Smooth muscle cell (in vitro differentiated cells): ENCODE results near the gene TBC1D10B. TPM values are rescaled to one million over a fixed set of nuclear protein-coding genes. Genes with fewer than 3 reads are reported as not detected.

Experiments used
- DNase-seq: peaks from one replicate; lab custom pipeline; 2025; ENCODE audit not compliant: unreplicated experiment; lab: John Stamatoyannopoulos, UW
- H2AFZ ChIP-seq: fragments of 200-600 bp; sonication (generic); 2 replicates; pipeline ENCODE4 v1.6.0; 2016; ENCODE audit warnings: antibody characterized with exemption, low read depth, mild to moderate bottlenecking
- H3F3A ChIP-seq: fragments of 200-600 bp; sonication (generic); 2 replicates; pipeline ENCODE4 v1.6.0; 2017; ENCODE audit warnings: antibody characterized with exemption, low read depth
- H3K27ac ChIP-seq: fragments of 200-600 bp; sonication (generic); 2 replicates; pipeline ENCODE4 v1.5.1; 2016; ENCODE audit warnings: low read depth, mild to moderate bottlenecking
- H3K27me3 ChIP-seq: fragments of 200-600 bp; sonication (generic); 2 replicates; pipeline ENCODE4 v1.6.1; 2016; ENCODE audit warnings: low read depth, mild to moderate bottlenecking
- H3K36me3 ChIP-seq: fragments of 200-600 bp; sonication (generic); 2 replicates; pipeline ENCODE4 v1.5.1; 2016; ENCODE audit warnings: low read depth
- H3K4me1 ChIP-seq: fragments of 200-600 bp; sonication (generic); 2 replicates; pipeline ENCODE4 v1.5.1; 2016; ENCODE audit warnings: low read depth
- H3K4me2 ChIP-seq: fragments of 200-600 bp; sonication (generic); 2 replicates; pipeline ENCODE4 v1.6.0; 2016; ENCODE audit warnings: mild to moderate bottlenecking
- H3K4me3 ChIP-seq: fragments of 200-600 bp; sonication (generic); 2 replicates; pipeline ENCODE4 v1.5.1; 2016; ENCODE audit warnings: mild to moderate bottlenecking
- H3K79me2 ChIP-seq: fragments of 200-600 bp; sonication (generic); 2 replicates; pipeline ENCODE4 v1.6.0; 2016; ENCODE audit warnings: low read depth, mild to moderate bottlenecking
- H3K9ac ChIP-seq: fragments of 200-600 bp; sonication (generic); 2 replicates; pipeline ENCODE4 v1.6.0; 2016; ENCODE audit warnings: low read depth
- H3K9me3 ChIP-seq: fragments of 200-600 bp; sonication (generic); replicated peaks from 2 replicates; pipeline ENCODE4 v1.5.1; 2016; ENCODE audit warnings: low read depth
- H4K20me1 ChIP-seq: fragments of 200-600 bp; sonication (generic); 2 replicates; pipeline ENCODE4 v1.6.0; 2016; ENCODE audit warnings: low read depth
- CTCF ChIP-seq: fragments of 200-600 bp; sonication (generic); IDR thresholded peaks from 2 replicates; pipeline ENCODE4 v1.5.1; 2017; ENCODE audit warnings: borderline replicate concordance, mild to moderate bottlenecking, antibody characterized with exemption; ENCODE audit not compliant: insufficient read depth, poor library complexity, severe bottlenecking
- WGBS: methylation state at CpG from one replicate; pipeline ENCODE4 v1.1.7; 2016; ENCODE audit warnings: low lambda C conversion rate; 5-methylcytosine and 5-hydroxymethylcytosine counted together
- polyA plus RNA-seq: library from polyadenylated mRNA; unstranded; fragments of >200 nt; fragmentation: Nextera tagmentation; extraction: Ambion mirVana; gene quantifications from 2 replicates; pipeline ENCODE4 v1.2.1, GENCODE V29; 2016
- total RNA-seq: library from RNA; depleted of rRNA; stranded (reverse); fragments of >200 nt; gene quantifications from 2 replicates; pipeline ENCODE4 v1.2.3, GENCODE V29; 2014

The TBC1D10B gene
- total and polyA plus RNA-seq, 2 experiments from 2014 or later: 17.7 to 37.4 TPM

GRCh38 chr16:30368122-30368791 lies 2.0 kb downstream of the TBC1D10B start:
- Histone ChIP-seq H3K4me1 (peaks cover 20% of the 10 kb centered on the region), H3F3A (peaks cover 4% of the 10 kb centered on the region), H3K4me3 (peak overlapping the region; percentile 59), H3K27ac (peak overlapping the region; percentile 69), H3K79me2 (peaks cover 66% of the 10 kb centered on the region), H3K36me3 (no peaks in the 10 kb centered on the region), H3K9ac (peak overlapping the region; percentile 73), H2AFZ (no peak overlapping the region), H3K9me3 (no peaks in the 10 kb centered on the region), H3K27me3 (no peaks in the 10 kb centered on the region), H3K4me2 (peak overlapping the region; percentile 93), H4K20me1 (peaks cover 54% of the 10 kb centered on the region)
- DNase-seq: no peak
- 24% methylated on average over 8 of the region's 8 CpGs for WGBS
- no peak for TF ChIP-seq CTCF

GRCh38 chr16:30367349-30368009 lies 2.8 kb downstream of the TBC1D10B start:
- WGBS: 93% methylated on average over 10 of the region's 10 CpGs

GRCh38 chr16:30366511-30366910 lies 3.8 kb downstream of the TBC1D10B start:
- peak overlapping the region; percentile 93 for H3K4me2 ChIP-seq
- WGBS: 95% methylated on average over 4 of the region's 4 CpGs

More at GRCh38 chr16:30367349-30368009, 2.8 kb downstream of the TBC1D10B start:
- Histone ChIP-seq H3K36me3 (no peaks in the 10 kb centered on the region), H4K20me1 (peaks cover 54% of the 10 kb centered on the region), H3K4me3 (peak overlapping the region; percentile 59), H3K27me3 (no peaks in the 10 kb centered on the region), H3K4me2 (peak overlapping the region; percentile 93), H3K79me2 (peaks cover 74% of the 10 kb centered on the region), H3K9ac (peak overlapping the region; percentile 73), H3F3A (peaks cover 4% of the 10 kb centered on the region), H3K27ac (no peak overlapping the region), H3K4me1 (peaks cover 20% of the 10 kb centered on the region), H3K9me3 (no peaks in the 10 kb centered on the region), H2AFZ (no peak overlapping the region)
- no peak for TF ChIP-seq CTCF
- DNase-seq: no peak

More at GRCh38 chr16:30366511-30366910, 3.8 kb downstream of the TBC1D10B start:
- Histone ChIP-seq H4K20me1 (peaks cover 54% of the 10 kb centered on the region), H3K4me1 (peaks cover 20% of the 10 kb centered on the region), H3K9me3 (no peaks in the 10 kb centered on the region), H3K27me3 (no peaks in the 10 kb centered on the region), H3K79me2 (peaks cover 82% of the 10 kb centered on the region), H3K9ac (no peak overlapping the region), H3K36me3 (no peaks in the 10 kb centered on the region), H3K4me3 (no peak overlapping the region), H2AFZ (no peak overlapping the region), H3K27ac (no peak overlapping the region), H3F3A (peaks cover 4% of the 10 kb centered on the region)
- no peak for TF ChIP-seq CTCF
- no peak for DNase-seq
